ENCODE data around the gene RAB10. TPM values are rescaled to one million over a fixed set of nuclear protein-coding genes. Genes with fewer than 3 reads are reported as not detected.

RAB10 gene
- total RNA-seq, 1 experiment from 2014 or later: 130 TPM

- peak; percentile 63 for DNase-seq
- no peak overlapping the region for H4K91ac ChIP-seq (ENCODE audit: insufficient read length, low read depth, low read length)
- no peak overlapping the region for H3K14ac ChIP-seq (ENCODE audit: insufficient read depth, low read length)
- no peaks in the 10 kb centered on the region for H3K79me1 ChIP-seq (ENCODE audit: insufficient read depth, low read depth, low read length, poor library complexity, severe bottlenecking)
- no peaks in the 10 kb centered on the region for H3K27me3 ChIP-seq (ENCODE audit: insufficient read depth, low read length)
- TF ChIP-seq CTCF (conservative IDR thresholded peaks at IDR 0.05): peak; percentile 88
- Mint-ChIP-seq H3K36me3 (ENCODE audit: insufficient read depth in 1 of 3, low read depth in 3 of 3) (no peaks in the 10 kb centered on the region), H3K27ac (no peak overlapping the region), H3K4me1 (no peaks in the 10 kb centered on the region), H3K9me3 (no peaks in the 10 kb centered on the region), H3K27me3 (ENCODE audit: low read depth) (peaks cover 4% of the 10 kb centered on the region; the same call in 1 of the 2 replicates), H3K4me3 (no peak overlapping the region)
- no peak overlapping the region for H3K4me2 ChIP-seq (ENCODE audit: insufficient read depth, insufficient read length, low read length)
- no peaks in the 10 kb centered on the region for H3K4me1 ChIP-seq (ENCODE audit: insufficient read depth, low read length)
- no peak overlapping the region for H3K18ac ChIP-seq (ENCODE audit: insufficient read length, low read depth, low read length)
- no peak overlapping the region for H3K27ac ChIP-seq (ENCODE audit: insufficient read length, low read depth, low read length)
- no peak overlapping the region for H3T11ph ChIP-seq (ENCODE audit: low read length)
- no peak overlapping the region for H3K23ac ChIP-seq (ENCODE audit: insufficient read length, low read depth, low read length)
- H3K9me3 ChIP-seq (ENCODE audit: control insufficient read depth, low read depth, low read length): no peaks in the 10 kb centered on the region
- no peak overlapping the region for H2AK5ac ChIP-seq (ENCODE audit: insufficient read length, low read length)
- H2BK12ac ChIP-seq (ENCODE audit: insufficient read length, low read depth, low read length): no peak overlapping the region
- H2BK5ac ChIP-seq (ENCODE audit: insufficient read length, low read length): no peak overlapping the region
- no peaks in the 10 kb centered on the region for H4K20me1 ChIP-seq (ENCODE audit: control insufficient read depth, insufficient read depth, insufficient read length)
- no peaks in the 10 kb centered on the region for H3K23me2 ChIP-seq (ENCODE audit: insufficient read length, low read depth, low read length, poor library complexity, severe bottlenecking)
- H3K56ac ChIP-seq (ENCODE audit: insufficient read length, low read depth, low read length): no peak overlapping the region
- no peak overlapping the region for H4K8ac ChIP-seq (replicated peaks; ENCODE audit: insufficient read length, low read depth, low read length)
- H2AFZ ChIP-seq (ENCODE audit: low read length): no peak overlapping the region
- H2BK20ac ChIP-seq (ENCODE audit: low read depth, low read length, poor library complexity, severe bottlenecking): no peak overlapping the region
- H2BK15ac ChIP-seq (ENCODE audit: low read depth, low read length): no peak overlapping the region
- H4K5ac ChIP-seq (ENCODE audit: insufficient read length, low read depth, low read length): no peak overlapping the region
- no peaks in the 10 kb centered on the region for H3K79me2 ChIP-seq (ENCODE audit: insufficient read depth, low read length)
- H3K9ac ChIP-seq (ENCODE audit: extremely low read depth, insufficient read length, low read length): no peak overlapping the region
- H3K4ac ChIP-seq (ENCODE audit: low read depth, low read length): no peak overlapping the region
- H2BK120ac ChIP-seq (ENCODE audit: low read depth, low read length, poor library complexity, severe bottlenecking): no peak overlapping the region
- WGBS (ENCODE audit: extremely low coverage, insufficient read length, low lambda C conversion rate): no CpG with 5 or more reads among the region's 11 CpGs
Observed at GRCh38 chr2:26144953-26145680, 111.2 kb downstream of the RAB10 start.

Measured in H9 (cell line).